ENCODE data around the gene CRB1. TPM values are rescaled to one million over a fixed set of nuclear protein-coding genes. Genes with fewer than 3 reads are reported as not detected.
"Not testable (repeated sequence)": the region's sequence is repeated elsewhere in the genome, so short reads cannot be mapped to it uniquely, and the experiment has no call there.

Gene CRB1
- total RNA-seq, 4 donors from 2014 or later, result 0.44 to 2.5 (median 1.0) TPM

GRCh38 chr1:197485790-197486189 lies 217.7 kb downstream of the CRB1 start:
- Histone ChIP-seq H3K4me3 (no peak overlapping the region), H3K27ac (no peak overlapping the region), H3K4me1 (no peaks in the 10 kb centered on the region), H3K36me3 (no peaks in the 10 kb centered on the region), H3K27me3 (no peaks in the 10 kb centered on the region), H3K9me3 (no peaks in the 10 kb centered on the region)
- TF ChIP-seq CTCF (IDR thresholded peaks at IDR 0.05 in 4 of 5, conservative IDR thresholded peaks at IDR 0.05 in 1 of 5), result no peak
- TF ChIP-seq POLR2A (IDR thresholded peaks at IDR 0.05), result no peak
- DNase-seq, result no peak
- ATAC-seq, result no peak
- in situ Hi-C loops (cut with MboI; ENCODE audit: low sequenced_read_pairs in 4 of 4), result no loop called here
- intact Hi-C loops (cut with DNase I; ENCODE audit: low total_unique reads), result no loop called here

- TF ChIP-seq CTCF (IDR thresholded peaks at IDR 0.05 in 4 of 5, conservative IDR thresholded peaks at IDR 0.05 in 1 of 5) (no peak), POLR2A (IDR thresholded peaks at IDR 0.05) (no peak)
- intact Hi-C loops (cut with DNase I; ENCODE audit: low total_unique reads), result no loop called here
- no peak for DNase-seq
- no peaks in the 10 kb centered on the region for H3K36me3 ChIP-seq
- no peak overlapping the region for H3K27ac ChIP-seq
- ATAC-seq, result no peak
- no peaks in the 10 kb centered on the region for H3K27me3 ChIP-seq
- H3K4me3 ChIP-seq, result no peak overlapping the region
- in situ Hi-C loops (cut with MboI; ENCODE audit: low sequenced_read_pairs in 4 of 4), result no loop called here
- no peaks in the 10 kb centered on the region for H3K9me3 ChIP-seq
- no peaks in the 10 kb centered on the region for H3K4me1 ChIP-seq
Observed at GRCh38 chr1:197486946-197487345, 218.9 kb downstream of the CRB1 start.

DNA sequence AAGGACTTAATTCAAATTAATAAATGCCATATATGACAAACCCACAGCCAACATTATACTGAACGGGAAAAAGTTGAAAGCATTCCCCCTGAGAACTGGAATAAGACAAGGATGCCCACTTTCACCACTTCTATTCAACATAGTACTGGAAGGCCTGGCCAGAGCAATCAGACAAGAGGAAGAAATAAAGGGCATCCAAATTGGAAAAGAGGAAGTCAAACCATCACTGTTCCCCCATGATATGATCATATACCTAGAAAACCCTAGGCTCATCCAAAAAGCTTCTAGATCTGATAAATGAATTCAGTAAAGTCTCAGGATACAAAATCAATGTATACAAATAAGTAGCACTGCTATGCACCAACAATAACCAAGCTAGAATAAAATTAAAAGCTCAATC lies 223.5 kb downstream of the CRB1 start:
- H3K4me3 ChIP-seq; H3K27ac ChIP-seq; H3K4me1 ChIP-seq; H3K9me3 ChIP-seq; H3K27me3 ChIP-seq; in situ Hi-C loops (cut with MboI; ENCODE audit: low sequenced_read_pairs in 4 of 4); intact Hi-C loops (cut with DNase I; ENCODE audit: low total_unique reads); DNase-seq; ATAC-seq; H3K36me3 ChIP-seq: not testable (repeated sequence)

DNA sequence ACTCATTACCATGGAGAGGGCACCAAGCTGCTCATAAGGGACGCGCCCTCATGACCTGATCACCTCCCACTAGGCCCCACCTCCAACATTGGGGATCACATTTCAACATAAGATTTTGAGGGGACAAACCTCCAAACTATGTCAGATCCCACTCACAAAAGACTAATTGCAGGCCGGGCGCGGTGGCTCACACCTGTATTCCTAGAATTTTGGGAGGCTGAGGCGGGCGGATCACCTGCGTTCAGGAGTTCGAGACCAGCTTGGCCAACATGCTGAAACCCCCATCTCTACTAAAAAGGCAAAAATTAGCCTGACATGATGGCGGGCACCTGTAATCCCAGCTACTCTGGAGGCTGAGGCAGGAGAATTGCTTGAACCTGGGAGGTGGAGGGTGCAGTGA lies 228.7 kb downstream of the CRB1 start:
- no peaks in the 10 kb centered on the region for H3K4me1 ChIP-seq
- ATAC-seq, result no peak
- in situ Hi-C loops (cut with MboI; ENCODE audit: low sequenced_read_pairs in 4 of 4) (no loop called here), intact Hi-C loops (cut with DNase I; ENCODE audit: low total_unique reads) (no loop called here)
- TF ChIP-seq CTCF (IDR thresholded peaks at IDR 0.05 in 4 of 5, conservative IDR thresholded peaks at IDR 0.05 in 1 of 5) (no peak), POLR2A (IDR thresholded peaks at IDR 0.05) (no peak)
- H3K27ac ChIP-seq, result no peak overlapping the region
- H3K4me3 ChIP-seq, result no peak overlapping the region
- no peaks in the 10 kb centered on the region for H3K27me3 ChIP-seq
- no peaks in the 10 kb centered on the region for H3K36me3 ChIP-seq
- no peaks in the 10 kb centered on the region for H3K9me3 ChIP-seq
- no peak for DNase-seq

- intact Hi-C loops (cut with DNase I; ENCODE audit: low total_unique reads), result no loop called here
- ATAC-seq (no peak), DNase-seq (no peak)
- H3K27me3 ChIP-seq, result no peaks in the 10 kb centered on the region
- H3K4me1 ChIP-seq, result no peaks in the 10 kb centered on the region
- no peaks in the 10 kb centered on the region for H3K9me3 ChIP-seq
- no peak overlapping the region for H3K4me3 ChIP-seq
- TF ChIP-seq POLR2A (IDR thresholded peaks at IDR 0.05) (no peak), CTCF (IDR thresholded peaks at IDR 0.05 in 4 of 5, conservative IDR thresholded peaks at IDR 0.05 in 1 of 5) (no peak)
- no peak overlapping the region for H3K27ac ChIP-seq
- in situ Hi-C loops (cut with MboI; ENCODE audit: low sequenced_read_pairs in 4 of 4), result no loop called here
- no peaks in the 10 kb centered on the region for H3K36me3 ChIP-seq
Observed at GRCh38 chr1:197510691-197511378, 242.8 kb downstream of the CRB1 start.
